Measurements from ENCODE around the gene OR8S1.

GRCh38 chr12:48525332-48525731 is at the start of gene OR8S1:
- TF ChIP-seq EZH2 (IDR thresholded peaks at IDR 0.05; ENCODE audit: insufficient read depth, poor library complexity, severe bottlenecking), result no peak
- TF ChIP-seq EZH2phosphoT487 (IDR thresholded peaks at IDR 0.05; ENCODE audit: insufficient read depth, low read depth), result no peak
